SH-SY5Y (cell line): ENCODE results near the gene FRY.

Source experiments
- GATA2 ChIP-seq: IDR thresholded peaks from 2 replicates; pipeline ENCODE4 v1.6.1; 2011; ENCODE audit warnings: mild to moderate bottlenecking, low read depth, low read length
- GATA3 ChIP-seq: IDR thresholded peaks from 2 replicates; pipeline ENCODE4 v1.6.1; 2011; ENCODE audit warnings: low read depth, mild to moderate bottlenecking, low read length, moderate library complexity

The FRY gene

GRCh38 chr13:32142956-32143375, 111.4 kb downstream of the FRY start:
- TF ChIP-seq GATA2, result no peak
- TF ChIP-seq GATA3, result no peak

GRCh38 chr13:32147193-32147592, 115.6 kb downstream of the FRY start:
- TF ChIP-seq GATA2 (no peak), GATA3 (no peak)

GRCh38 chr13:32147976-32148375, 116.4 kb downstream of the FRY start:
- TF ChIP-seq GATA3 (no peak), GATA2 (no peak)

- TF ChIP-seq GATA2, result no peak
- no peak for TF ChIP-seq GATA3
Measured at GRCh38 chr13:32150239-32150638, 118.7 kb downstream of the FRY start.

DNA sequence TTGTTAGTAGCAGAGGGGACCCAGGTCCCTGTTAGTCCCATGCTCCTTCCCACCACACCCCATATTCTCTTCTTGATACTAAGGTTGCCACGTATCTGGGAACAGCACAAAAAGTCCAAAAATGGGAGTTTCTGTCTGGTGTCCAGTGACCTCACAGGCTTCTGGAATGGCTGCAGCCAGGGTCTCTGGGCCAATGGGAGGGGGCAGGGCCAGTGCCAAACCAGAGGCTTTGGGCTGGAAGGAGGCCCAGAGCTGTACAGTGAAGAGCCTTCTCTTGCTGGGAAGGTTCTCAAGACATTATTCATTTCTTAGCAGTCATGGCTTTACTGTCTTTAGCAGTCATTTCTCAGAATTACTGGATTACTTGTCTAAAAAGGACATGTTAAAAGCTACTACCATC, 119.2 kb downstream of the FRY start:
- TF ChIP-seq GATA3 (no peak), GATA2 (no peak)

DNA sequence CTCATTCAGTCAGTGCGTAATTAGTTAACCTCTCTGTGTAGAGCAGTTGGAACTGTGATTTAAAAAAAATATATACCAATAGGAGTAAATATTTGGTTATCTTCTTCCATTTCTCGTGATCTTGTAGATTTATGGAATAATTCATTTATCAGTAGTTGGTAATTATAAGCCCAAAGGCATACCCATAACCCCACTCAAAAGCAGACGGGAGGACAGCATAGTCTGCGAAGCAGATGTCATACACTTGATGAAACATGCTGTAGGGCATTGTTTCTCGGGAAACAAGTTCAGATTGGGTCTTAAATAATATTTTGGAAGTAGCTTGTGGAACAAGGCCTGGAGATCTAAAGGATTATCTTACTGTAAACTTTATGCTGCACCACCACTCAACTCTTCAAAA, 119.7 kb downstream of the FRY start:
- no peak for TF ChIP-seq GATA3
- TF ChIP-seq GATA2, result no peak

DNA sequence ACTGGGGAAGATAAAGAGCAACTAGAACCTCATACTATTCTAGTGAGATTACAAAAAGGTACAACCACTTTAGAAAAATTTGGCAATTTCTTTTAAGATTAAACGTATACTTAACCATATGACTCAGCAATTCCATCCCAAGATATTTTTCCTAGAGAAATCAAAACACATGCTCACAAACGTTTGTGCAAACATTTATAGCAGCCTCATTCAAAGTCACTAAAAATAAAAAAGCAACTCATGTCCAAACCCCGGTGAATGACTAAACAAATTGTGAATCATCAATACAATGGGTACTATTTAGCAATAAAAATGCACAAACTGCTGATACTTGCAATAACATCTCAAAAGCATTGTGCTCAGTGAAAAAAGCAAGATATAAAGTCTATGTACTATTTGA, 121.5 kb downstream of the FRY start:
- no peak for TF ChIP-seq GATA2
- TF ChIP-seq GATA3, result no peak

DNA sequence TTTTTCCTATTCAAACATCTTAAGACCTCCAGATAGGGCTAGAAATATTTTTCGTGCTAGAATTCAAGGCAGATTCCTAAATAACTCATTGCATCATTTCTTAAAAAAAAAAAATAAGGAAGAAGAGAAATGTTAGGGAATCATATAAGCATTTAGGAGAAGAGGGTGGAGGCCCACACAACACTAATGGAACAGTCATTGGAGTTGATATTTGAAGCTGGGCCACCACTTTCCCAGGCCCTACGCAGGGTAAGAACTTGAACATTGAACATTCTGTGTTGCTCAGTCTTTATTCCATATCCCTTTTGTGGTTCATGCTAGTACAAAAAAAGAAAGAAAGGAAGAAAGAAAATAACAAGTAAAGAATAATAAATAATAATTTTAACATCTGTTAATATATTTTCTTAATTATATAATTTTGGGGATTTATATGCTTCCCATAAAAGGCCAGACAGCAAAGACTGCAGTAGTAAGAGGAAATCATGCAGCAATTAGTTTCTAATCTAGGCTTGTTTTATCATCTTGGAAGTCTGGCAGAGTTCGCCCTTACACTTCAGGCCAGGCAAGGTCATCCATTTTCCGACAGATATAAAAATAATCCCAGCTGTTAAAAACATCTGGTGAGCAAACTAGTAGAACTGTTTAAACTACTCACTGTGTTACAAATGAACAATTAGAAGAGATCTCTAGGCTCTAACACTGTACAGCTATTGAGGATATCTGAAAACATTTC, 127.7 kb downstream of the FRY start:
- TF ChIP-seq GATA3 (no peak), GATA2 (no peak)

- TF ChIP-seq GATA2 (no peak), GATA3 (no peak)
Measured at GRCh38 chr13:32162395-32163005, 130.9 kb downstream of the FRY start.

- TF ChIP-seq GATA2 (no peak), GATA3 (no peak)
Measured at GRCh38 chr13:32164622-32165268, 133.2 kb downstream of the FRY start.

DNA sequence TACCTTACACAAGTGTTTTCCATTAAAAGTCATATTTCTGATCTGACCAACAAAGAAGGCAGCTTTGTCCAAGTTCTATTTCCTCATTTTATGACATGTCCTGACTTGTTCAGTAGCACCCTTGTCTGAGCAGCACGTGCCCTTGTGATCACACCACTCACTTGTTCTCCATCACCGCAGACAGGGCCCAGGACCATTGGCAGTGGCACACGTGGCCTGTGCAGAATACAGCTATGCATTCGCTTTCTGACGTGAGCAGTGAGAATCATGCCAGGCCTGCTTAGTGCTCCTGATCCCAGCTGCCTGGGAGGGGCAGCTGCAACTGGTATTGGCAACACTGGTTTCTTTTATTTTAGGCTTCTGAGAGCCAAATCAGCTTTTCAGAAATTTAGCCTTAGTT, 134.2 kb downstream of the FRY start:
- TF ChIP-seq GATA3 (no peak), GATA2 (no peak)

DNA sequence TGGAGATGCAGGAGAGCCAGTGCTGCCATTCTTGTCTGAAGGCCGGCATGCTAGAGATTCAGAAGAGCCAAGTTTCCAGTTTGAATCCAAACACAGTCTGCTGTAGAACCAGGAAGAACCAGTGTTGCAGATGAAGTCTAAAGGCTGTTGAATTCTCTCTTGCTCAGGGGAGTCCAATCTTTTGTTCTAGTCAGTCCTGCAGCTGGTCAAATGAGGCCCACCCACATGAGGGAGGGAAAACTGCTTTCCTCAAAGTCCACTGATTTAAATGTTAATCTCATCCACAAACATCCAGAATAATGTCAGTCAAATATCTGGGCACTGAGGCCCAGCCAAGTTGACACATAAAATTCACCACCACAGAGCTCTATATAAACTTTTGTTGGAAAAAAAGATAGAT, 136.6 kb downstream of the FRY start:
- TF ChIP-seq GATA2 (no peak), GATA3 (no peak)

GRCh38 chr13:32170841-32171240, 139.3 kb downstream of the FRY start:
- no peak for TF ChIP-seq GATA2
- no peak for TF ChIP-seq GATA3

GRCh38 chr13:32173881-32174280, 142.3 kb downstream of the FRY start:
- no peak for TF ChIP-seq GATA2
- no peak for TF ChIP-seq GATA3

- no peak for TF ChIP-seq GATA2
- TF ChIP-seq GATA3, result no peak
Measured at GRCh38 chr13:32174366-32174765, 142.8 kb downstream of the FRY start.

GRCh38 chr13:32175307-32175706, 143.7 kb downstream of the FRY start:
- TF ChIP-seq GATA2, result no peak
- no peak for TF ChIP-seq GATA3
